HG03196 (cell line): Measurements from ENCODE around the gene HAPLN3.
A peak's percentile ranks its signal among the peaks of the same experiment; 100 is the strongest.

ENCODE experiments used
- ATAC-seq: cut with Tn5 transposase; IDR thresholded peaks from one replicate; pipeline ENCODE4 v1.9.1; 2021; ENCODE audit not compliant: unreplicated experiment

The HAPLN3 gene

GRCh38 chr15:88912500-88912921 lies 17.2 kb upstream of the HAPLN3 start:
- no peak for ATAC-seq

- no peak for ATAC-seq
These were observed 16.4 kb upstream of the HAPLN3 start for GRCh38 chr15:88911766-88912118.

GRCh38 chr15:88909956-88910831 lies 14.8 kb upstream of the HAPLN3 start:
- no peak for ATAC-seq

DNA sequence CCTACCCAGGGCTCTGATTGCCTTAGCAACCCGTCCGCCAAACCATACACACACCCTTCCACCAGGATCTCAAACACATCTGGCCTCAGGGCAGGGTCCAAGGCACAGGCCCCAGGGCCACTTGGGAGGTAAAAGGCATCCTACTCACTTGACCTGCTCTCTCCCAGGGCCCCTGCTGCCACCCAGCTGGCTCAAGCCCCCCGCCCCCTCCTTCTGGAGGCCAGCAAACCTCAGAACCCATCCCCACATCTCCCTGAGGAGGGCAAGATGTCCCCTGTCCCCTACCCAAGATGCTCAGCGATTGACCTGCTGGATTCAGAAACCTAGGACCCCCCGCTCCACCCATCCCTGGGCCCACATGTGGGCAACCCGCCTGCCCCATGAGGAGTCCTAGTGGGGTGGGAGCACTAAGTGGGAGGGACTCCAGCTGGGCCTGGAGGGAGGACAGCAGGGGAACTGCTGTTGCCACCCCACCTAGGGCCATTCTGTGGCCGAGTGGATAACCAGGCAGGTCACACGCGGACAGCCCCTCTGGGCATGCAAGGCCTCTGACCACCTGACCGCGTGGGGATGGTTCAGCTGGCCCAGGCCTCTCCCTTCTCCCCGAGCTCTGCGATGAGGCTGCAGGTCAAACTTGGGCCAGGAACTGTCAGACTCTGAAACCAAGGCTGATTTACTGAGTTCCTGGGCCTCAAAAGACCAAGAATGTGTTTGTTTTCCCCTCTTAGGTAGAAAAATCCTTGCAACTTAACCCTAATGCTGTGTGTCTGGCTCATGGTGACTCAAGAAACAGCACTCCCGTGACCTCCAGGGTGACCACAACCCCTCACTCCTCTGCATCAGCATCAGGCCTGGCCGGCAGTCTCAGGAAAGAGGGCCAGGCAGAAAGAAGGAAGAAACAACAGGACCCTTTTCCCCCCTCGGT lies 13.6 kb upstream of the HAPLN3 start:
- no peak for ATAC-seq

DNA sequence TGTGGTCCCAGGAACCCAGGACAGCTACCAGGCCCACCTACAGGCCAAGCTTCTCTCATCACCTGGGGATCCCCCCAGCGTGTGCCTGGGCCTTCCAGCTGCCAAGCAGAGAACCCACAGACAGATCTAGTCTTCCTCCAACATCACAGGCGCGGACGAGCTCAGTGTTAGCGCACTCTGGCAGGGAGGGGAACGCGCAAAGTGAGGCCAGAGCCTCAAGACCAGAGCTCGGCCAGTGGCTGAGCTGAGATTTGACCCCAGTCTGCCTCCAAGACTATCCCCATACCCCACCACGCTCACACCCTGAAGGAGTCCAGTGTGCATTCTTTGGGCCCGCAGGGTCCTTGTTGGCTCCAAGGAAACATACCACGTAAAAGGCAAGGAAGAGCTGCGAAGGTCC lies 12.8 kb upstream of the HAPLN3 start:
- ATAC-seq: no peak

- no peak for ATAC-seq
These were observed 11.8 kb upstream of the HAPLN3 start for GRCh38 chr15:88907111-88907510.

GRCh38 chr15:88906551-88906950 lies 11.2 kb upstream of the HAPLN3 start:
- ATAC-seq: no peak

- ATAC-seq: no peak
These were observed 10.8 kb upstream of the HAPLN3 start for GRCh38 chr15:88906130-88906529.

DNA sequence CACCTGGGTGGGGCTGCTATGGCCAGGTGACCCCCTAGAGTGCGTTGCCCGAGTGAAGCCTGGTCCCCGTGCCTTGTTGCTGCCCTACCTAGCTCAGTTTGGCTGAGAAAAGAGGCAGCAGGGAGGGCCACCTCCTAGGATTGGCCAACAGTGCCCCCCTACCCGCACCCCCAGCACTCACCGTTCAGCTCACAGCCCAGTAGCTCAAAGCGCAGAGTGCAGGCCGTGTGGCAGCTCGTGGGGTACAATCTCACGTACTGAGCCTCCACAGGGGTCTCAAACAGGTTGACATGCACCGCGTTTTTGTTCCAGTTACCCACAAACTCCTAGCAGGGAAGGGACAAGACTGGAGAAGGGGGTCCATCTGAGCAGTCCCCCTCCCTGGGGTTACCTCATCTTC lies 10.2 kb upstream of the HAPLN3 start:
- no peak for ATAC-seq

DNA sequence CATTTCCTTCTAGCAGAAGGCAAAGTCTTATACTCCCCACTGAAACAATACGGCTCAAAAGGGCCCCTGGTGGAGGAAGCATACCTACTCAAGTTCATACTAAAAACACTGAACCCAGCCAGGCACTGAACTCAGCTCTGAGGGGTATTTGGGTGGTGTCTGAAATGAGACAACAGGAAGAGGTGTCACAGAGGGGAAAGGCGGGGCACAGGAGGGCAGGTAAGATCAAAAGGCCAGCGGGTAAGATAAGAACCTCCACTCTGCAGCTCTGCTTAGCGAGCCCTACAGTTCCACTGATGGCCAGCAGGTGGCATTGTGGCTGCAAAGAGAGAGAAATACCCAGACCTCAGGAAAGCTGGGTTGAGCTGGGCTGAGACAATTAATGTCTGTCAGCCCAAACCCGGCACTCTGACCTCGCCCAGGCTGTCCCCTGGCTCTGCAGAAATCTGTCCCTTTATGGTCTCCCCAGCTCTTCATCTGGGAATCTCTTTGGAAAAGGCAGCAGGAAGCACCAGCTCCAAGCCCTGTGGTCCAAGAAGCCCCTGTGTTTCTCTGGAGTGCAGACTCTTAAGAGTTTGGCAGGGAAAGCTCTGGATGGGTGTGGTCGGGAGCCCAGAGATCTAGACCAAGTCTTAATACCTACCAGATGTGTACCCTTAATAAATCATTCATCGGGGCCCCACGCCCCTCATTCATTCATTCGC lies 9.4 kb upstream of the HAPLN3 start:
- peak; percentile 67 for ATAC-seq

DNA sequence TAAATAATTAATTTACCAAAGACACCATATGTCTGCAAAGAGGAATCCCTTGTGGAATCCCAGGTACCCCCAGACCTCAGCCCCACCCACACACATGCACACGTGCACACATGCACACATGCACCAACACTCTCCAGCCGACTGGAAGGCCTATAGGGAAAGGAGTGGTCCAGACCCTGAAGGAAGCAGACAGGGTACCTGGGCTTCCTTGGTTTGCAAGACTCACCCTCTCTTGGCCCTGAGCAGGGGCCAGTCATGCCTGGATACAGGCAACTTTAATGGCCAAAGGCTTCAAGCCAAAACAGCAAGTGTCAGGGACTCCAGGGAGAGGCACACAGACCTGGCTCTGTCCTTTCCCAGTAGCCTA lies 8.9 kb upstream of the HAPLN3 start:
- ATAC-seq: no peak

DNA sequence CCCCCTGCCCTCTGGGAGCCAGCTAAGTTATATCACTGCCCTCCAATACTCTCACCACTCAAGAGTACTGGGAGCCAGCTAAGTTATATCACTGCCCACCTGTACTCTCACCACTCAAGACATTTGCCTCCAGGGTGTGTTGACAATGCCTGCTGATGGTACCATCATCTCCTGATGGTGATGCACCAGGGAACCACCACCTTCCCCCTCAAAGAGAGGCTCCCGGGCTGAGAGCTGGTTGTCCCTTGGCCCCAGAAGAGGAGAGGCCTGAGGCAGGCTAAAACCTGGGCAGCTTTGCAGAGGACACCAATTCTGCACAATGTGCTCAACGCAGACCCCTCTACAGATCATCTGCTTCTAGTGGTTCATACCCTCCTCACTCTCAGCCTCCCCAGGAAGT lies 7.5 kb upstream of the HAPLN3 start:
- ATAC-seq: no peak

GRCh38 chr15:88902221-88902835 lies 7.0 kb upstream of the HAPLN3 start:
- ATAC-seq: no peak

DNA sequence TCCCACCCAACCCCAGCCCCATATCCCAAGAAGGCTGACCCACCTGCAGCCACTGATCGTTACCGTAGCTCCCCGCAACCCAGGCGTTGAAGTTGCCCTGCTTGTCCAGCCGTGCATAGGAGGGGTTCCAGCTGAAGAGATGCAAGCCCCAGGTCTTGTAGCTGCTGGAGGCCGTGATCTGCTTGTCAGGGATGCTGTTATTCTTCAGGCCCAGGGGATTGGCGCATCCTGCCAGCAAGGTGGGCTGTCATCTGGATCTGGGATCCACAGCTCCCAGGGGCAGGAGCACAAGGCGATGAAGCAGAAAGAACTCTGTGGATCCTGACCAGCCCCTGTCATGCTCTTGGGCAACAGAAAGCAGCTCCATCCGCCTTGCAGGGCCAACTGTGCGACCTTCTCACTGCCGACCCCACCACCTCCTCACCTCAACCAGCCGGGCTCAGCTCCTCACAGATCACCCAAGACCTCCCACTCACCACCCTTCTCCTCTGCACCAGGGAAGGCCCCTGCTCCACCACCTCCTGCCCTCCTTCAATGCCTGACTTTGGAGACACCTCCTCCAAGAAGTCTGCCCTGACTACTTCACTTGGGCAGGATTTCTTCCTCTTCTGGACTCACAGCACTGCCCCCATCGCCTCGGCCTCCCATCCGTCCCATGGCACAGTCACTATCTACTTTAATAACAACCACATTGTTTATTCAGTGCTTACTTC lies 6.3 kb upstream of the HAPLN3 start:
- ATAC-seq: no peak

- no peak for ATAC-seq
These were observed 5.7 kb upstream of the HAPLN3 start for GRCh38 chr15:88900982-88901418.

- no peak for ATAC-seq
These were observed 5.1 kb upstream of the HAPLN3 start for GRCh38 chr15:88900309-88900981.

DNA sequence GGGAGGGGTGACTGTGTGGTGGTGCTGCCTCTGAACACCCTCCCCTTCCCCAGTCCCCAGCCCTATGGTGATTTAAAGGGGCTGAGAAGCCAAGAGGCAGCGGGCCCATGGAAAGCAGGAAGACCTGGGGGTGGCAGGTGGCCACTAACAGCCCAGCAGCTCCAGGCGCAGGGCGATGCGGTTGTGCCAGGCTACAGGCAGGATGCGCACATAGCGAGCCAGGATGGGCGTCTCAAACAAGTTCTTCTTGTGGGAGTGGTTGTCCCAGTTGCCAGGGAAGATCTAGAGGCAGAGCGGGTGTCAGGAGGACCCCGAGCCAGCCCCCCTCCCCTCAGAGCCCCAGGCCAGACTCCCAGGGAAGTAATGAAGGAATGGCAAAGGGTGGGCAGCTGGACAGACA lies 3.9 kb upstream of the HAPLN3 start:
- no peak for ATAC-seq

DNA sequence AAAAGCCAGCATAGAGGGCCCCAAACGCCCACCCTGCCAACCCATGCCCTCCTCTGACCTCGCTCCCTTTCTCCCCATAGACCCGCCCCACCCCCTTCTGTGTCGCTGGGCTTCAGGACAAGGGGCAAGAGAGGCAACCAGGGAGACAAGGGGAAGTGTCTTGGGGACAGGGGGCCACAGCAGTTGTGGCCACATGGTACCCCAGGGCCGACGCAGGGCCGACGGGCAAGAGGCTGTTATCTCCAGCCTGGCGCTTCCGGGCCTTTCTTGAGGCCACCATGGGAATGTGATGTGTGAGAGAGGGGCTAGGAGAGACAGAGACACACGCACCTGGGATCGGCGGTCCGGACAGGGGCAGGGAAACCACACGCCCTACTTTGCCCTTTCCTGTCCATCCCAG lies 3.4 kb upstream of the HAPLN3 start:
- no peak for ATAC-seq

- ATAC-seq: peak; percentile 43
These were observed 2.3 kb upstream of the HAPLN3 start for GRCh38 chr15:88897456-88898194.
